ENCODE results near the gene NHLRC1. TPM values are rescaled to one million over a fixed set of nuclear protein-coding genes. Genes with fewer than 3 reads are reported as not detected.

NHLRC1 gene
- total RNA-seq, 1 donor from 2014 or later = 1.0 TPM

DNA sequence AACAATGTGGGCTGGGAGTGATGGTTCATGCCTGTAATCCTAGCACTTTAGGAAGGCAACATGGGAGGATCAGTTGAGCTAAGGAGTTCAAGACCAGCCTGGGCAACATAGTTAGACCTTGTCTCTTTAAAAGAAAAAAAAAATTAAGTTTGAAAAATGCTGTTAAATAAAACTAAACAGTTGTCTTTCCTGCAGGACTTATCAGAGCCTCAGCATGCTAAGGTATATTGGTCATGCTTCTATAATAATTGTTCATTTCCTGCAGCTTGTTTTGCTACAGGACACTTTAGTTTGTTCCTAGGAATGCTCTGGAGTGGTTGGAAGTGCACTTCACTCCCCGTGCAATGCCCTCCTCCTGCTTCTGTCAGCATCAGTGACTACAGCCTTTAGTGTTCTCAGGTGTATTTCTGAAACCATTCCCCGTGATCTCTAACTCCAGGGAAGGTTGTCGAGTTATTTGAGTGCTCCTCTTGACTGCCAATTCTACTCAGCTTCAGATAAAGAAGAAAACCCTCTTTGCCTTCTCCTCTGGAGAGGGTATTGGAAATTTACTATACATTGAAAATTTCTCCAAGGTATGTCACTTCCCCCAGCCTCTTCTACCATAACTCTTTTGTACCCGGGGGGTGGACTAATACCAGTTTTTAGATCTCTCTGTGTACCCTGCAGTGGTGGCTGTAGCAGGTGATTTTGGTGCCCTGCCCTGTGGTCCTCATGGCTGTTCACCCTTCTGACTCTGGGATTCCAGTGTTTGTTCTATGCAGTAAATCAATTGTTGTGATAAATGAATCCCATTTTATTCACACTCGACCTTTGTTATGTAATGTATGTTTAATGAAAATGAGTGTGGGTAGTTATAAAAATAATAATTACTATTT, 33.8 kb downstream of the NHLRC1 start:
- Mint-ChIP-seq H3K36me3 (ENCODE audit: unreplicated experiment) (no peaks in the 10 kb centered on the region), H3K4me3 (ENCODE audit: unreplicated experiment) (no peak overlapping the region), H3K27ac (ENCODE audit: unreplicated experiment) (no peak overlapping the region), H3K9me3 (ENCODE audit: unreplicated experiment) (peaks cover 3% of the 10 kb centered on the region), H3K4me1 (ENCODE audit: unreplicated experiment) (peaks cover 9% of the 10 kb centered on the region), H3K27me3 (ENCODE audit: unreplicated experiment) (no peaks in the 10 kb centered on the region)
- no peak for DNase-seq (ENCODE audit: extremely low spot score, unreplicated experiment)
- TF ChIP-seq, protein P1, sequence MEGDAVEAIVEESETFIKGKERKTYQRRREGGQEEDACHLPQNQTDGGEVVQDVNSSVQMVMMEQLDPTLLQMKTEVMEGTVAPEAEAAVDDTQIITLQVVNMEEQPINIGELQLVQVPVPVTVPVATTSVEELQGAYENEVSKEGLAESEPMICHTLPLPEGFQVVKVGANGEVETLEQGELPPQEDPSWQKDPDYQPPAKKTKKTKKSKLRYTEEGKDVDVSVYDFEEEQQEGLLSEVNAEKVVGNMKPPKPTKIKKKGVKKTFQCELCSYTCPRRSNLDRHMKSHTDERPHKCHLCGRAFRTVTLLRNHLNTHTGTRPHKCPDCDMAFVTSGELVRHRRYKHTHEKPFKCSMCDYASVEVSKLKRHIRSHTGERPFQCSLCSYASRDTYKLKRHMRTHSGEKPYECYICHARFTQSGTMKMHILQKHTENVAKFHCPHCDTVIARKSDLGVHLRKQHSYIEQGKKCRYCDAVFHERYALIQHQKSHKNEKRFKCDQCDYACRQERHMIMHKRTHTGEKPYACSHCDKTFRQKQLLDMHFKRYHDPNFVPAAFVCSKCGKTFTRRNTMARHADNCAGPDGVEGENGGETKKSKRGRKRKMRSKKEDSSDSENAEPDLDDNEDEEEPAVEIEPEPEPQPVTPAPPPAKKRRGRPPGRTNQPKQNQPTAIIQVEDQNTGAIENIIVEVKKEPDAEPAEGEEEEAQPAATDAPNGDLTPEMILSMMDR (IDR thresholded peaks at IDR 0.05) = no peak

GRCh38 chr6:18087396-18088165, 34.9 kb downstream of the NHLRC1 start:
- Mint-ChIP-seq H3K27me3 (ENCODE audit: unreplicated experiment) (no peaks in the 10 kb centered on the region), H3K9me3 (ENCODE audit: unreplicated experiment) (peaks cover 3% of the 10 kb centered on the region), H3K27ac (ENCODE audit: unreplicated experiment) (no peak overlapping the region), H3K36me3 (ENCODE audit: unreplicated experiment) (no peaks in the 10 kb centered on the region), H3K4me3 (ENCODE audit: unreplicated experiment) (no peak overlapping the region), H3K4me1 (ENCODE audit: unreplicated experiment) (peaks cover 15% of the 10 kb centered on the region)
- TF ChIP-seq, protein P1 (IDR thresholded peaks at IDR 0.05) = no peak
- DNase-seq (ENCODE audit: extremely low spot score, unreplicated experiment) = no peak

DNA sequence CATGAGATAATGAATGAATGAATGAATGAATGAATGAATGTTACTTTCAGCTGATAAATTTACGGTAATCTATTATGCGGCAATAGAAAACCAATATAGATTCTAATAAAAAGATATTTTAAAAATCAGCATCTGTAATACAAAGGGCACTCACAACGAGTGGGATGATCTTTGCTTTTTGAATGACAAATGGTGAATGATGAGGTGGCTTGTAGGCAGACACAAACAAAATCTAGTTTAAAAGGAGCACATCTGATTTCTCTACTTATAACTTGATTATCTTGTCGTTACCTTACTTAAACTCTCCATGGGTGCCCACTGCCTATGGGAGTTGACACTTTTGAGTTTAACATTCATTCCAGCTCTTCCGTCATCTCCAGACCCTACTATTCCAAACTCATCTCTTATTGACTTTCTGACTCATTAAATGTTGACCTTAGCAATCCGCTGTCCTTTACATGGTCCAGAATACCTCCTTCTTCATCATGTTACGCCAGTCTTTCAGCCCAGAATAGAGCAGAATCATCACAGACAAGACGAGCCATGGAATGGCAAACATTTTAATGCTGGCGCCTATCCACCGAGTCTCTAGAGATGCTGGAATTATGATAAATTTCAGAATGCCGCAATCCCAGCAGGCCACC, 41.3 kb downstream of the NHLRC1 start:
- H3K4me1 Mint-ChIP-seq (ENCODE audit: unreplicated experiment) = peaks cover 13% of the 10 kb centered on the region
- TF ChIP-seq, protein P1 (IDR thresholded peaks at IDR 0.05) = no peak
- H3K27ac Mint-ChIP-seq (ENCODE audit: unreplicated experiment) = no peak overlapping the region
- H3K4me3 Mint-ChIP-seq (ENCODE audit: unreplicated experiment) = no peak overlapping the region
- H3K9me3 Mint-ChIP-seq (ENCODE audit: unreplicated experiment) = no peaks in the 10 kb centered on the region
- no peak for DNase-seq (ENCODE audit: extremely low spot score, unreplicated experiment)
- H3K36me3 Mint-ChIP-seq (ENCODE audit: unreplicated experiment) = no peaks in the 10 kb centered on the region
- H3K27me3 Mint-ChIP-seq (ENCODE audit: unreplicated experiment) = peaks cover 2% of the 10 kb centered on the region

DNA sequence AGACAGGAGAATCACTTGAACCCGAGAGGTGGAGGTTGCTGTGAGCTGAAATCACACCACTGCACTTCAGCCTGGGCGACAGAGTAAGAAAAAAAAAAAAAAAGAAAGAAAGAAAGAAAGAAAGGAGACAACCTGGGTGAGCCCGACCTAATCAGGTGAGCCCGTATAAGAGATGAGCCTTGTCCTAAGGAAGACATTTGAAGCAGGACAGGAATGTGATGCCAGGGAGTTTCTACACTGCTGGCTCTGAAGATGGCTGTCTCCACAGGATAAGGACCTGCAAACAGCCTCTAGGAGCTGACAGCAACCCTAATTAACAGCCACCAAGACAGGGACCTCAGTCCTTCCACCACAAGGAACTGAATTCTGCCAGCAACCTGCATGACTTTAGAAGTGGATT, 41.9 kb downstream of the NHLRC1 start:
- no peak for DNase-seq (ENCODE audit: extremely low spot score, unreplicated experiment)
- Mint-ChIP-seq H3K27ac (ENCODE audit: unreplicated experiment) (no peak overlapping the region), H3K9me3 (ENCODE audit: unreplicated experiment) (peaks cover 4% of the 10 kb centered on the region), H3K27me3 (ENCODE audit: unreplicated experiment) (peaks cover 2% of the 10 kb centered on the region), H3K4me3 (ENCODE audit: unreplicated experiment) (no peak overlapping the region), H3K4me1 (ENCODE audit: unreplicated experiment) (peaks cover 13% of the 10 kb centered on the region), H3K36me3 (ENCODE audit: unreplicated experiment) (no peaks in the 10 kb centered on the region)
- TF ChIP-seq, protein P1 (IDR thresholded peaks at IDR 0.05) = no peak
